GM12873 (cell line): ENCODE measurements around the gene FAM117B.

Experiments used
- CTCF ChIP-seq: IDR thresholded peaks from 2 replicates; pipeline ENCODE4 v1.5.1; 2012; ENCODE audit warnings: low read depth, mild to moderate bottlenecking, moderate library complexity, low read length, control low read depth; ENCODE audit not compliant: insufficient read depth; ENCODE audit errors: missing control alignments

The FAM117B gene

GRCh38 chr2:202671317-202672035, 36.7 kb downstream of the FAM117B start:
- no peak for TF ChIP-seq CTCF

- no peak for TF ChIP-seq CTCF
These were observed 45.2 kb downstream of the FAM117B start for GRCh38 chr2:202679980-202680379.

- TF ChIP-seq CTCF: no peak
These were observed 45.7 kb downstream of the FAM117B start for GRCh38 chr2:202680512-202680911.

- TF ChIP-seq CTCF: no peak
These were observed 47.0 kb downstream of the FAM117B start for GRCh38 chr2:202681688-202682205.

GRCh38 chr2:202682274-202682673, 47.5 kb downstream of the FAM117B start:
- TF ChIP-seq CTCF: no peak

GRCh38 chr2:202687276-202687675, 52.5 kb downstream of the FAM117B start:
- no peak for TF ChIP-seq CTCF

GRCh38 chr2:202689459-202689858, 54.7 kb downstream of the FAM117B start:
- no peak for TF ChIP-seq CTCF

- no peak for TF ChIP-seq CTCF
These were observed 55.1 kb downstream of the FAM117B start for GRCh38 chr2:202689898-202690297.
